Measurements from ENCODE around the gene KRT4. TPM values are rescaled to one million over a fixed set of nuclear protein-coding genes. Genes with fewer than 3 reads are reported as not detected.

KRT4 gene
- total RNA-seq, 1 donor from 2014 or later = 1,276 TPM

DNA sequence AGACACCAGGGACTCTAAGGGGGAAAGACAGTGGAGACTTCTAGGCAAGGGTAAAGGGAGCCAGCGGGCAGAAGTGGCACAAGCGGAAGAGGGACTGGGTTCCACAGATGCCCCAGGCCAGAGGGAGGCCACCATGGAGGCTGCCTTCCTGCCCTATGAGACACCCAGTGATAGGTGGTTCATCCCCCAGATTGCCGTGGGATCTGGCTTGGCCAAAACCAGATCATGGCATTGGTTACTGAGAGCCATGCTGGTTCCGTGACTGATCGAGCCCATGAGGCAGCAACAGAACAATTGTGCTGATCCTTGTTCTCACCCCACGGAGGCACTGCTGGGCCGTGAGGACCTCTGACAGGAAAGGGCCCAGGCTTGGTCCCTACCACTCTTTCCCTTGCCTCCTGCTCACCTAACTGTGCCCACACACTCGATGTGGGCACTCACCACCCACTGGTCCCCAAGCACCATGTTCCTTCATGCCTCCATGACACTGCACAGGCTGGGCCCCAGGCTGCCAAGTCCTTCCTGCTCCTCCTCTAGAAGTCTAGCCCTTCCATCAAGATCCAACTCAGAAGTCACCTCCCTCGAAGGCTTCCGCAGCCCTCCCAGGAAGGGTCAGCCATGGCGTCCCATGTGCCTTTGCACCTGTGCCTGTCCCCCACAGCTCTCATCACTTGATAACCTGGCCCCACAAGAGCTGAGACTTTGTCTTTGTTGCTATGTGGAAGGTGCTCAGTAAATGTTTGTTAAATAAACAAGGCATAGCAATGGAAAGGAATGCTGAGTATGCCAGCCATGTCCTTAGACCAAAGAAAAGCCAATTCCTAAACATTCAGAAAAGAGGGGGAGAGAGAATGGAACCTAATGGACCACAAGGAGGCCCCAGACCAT lies 12.9 kb upstream of the KRT4 start:
- TF ChIP-seq CTCF (conservative IDR thresholded peaks at IDR 0.05) = no peak
- H3K4me1 Mint-ChIP-seq (ENCODE audit: unreplicated experiment) = no peaks in the 10 kb centered on the region
- H3K9me3 Mint-ChIP-seq = no peaks in the 10 kb centered on the region
- H3K27me3 Mint-ChIP-seq = peaks cover 18% of the 10 kb centered on the region
- H3K4me3 Mint-ChIP-seq = no peak overlapping the region
- H3K27ac Mint-ChIP-seq = no peak overlapping the region
- H3K36me3 Mint-ChIP-seq = no peaks in the 10 kb centered on the region
- no peak for DNase-seq (ENCODE audit: extremely low spot score, unreplicated experiment)

DNA sequence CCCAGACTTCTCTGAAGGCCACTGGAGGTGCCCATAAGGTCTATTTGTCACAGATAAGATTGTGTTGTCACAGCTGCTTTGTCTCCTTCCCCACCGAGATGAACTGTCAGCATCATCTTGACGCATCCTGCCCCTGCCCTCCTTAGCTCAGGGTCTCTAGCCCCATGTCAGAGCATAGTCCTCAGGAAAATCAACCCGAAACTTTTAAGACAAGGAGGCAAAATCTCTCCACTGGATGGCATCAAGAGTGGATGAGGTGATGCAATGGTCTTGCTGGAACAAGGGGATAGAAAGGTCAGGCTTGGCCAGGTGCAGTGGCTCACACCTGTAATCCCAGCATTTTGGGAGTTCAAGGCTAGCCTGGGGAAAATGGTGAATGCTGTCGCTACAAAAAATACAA lies 12.0 kb upstream of the KRT4 start:
- DNase-seq (ENCODE audit: extremely low spot score, unreplicated experiment) = no peak
- Mint-ChIP-seq H3K36me3 (no peaks in the 10 kb centered on the region), H3K9me3 (no peaks in the 10 kb centered on the region), H3K27ac (no peak overlapping the region), H3K4me1 (ENCODE audit: unreplicated experiment) (peaks cover 4% of the 10 kb centered on the region), H3K4me3 (no peak overlapping the region), H3K27me3 (peaks cover 21% of the 10 kb centered on the region)
- TF ChIP-seq CTCF (conservative IDR thresholded peaks at IDR 0.05) = no peak

- DNase-seq (ENCODE audit: extremely low spot score, unreplicated experiment) = no peak
- no peaks in the 10 kb centered on the region for H3K9me3 Mint-ChIP-seq
- no peaks in the 10 kb centered on the region for H3K36me3 Mint-ChIP-seq
- H3K4me1 Mint-ChIP-seq (ENCODE audit: unreplicated experiment) = peaks cover 11% of the 10 kb centered on the region
- peaks cover 25% of the 10 kb centered on the region for H3K27me3 Mint-ChIP-seq
- TF ChIP-seq CTCF (conservative IDR thresholded peaks at IDR 0.05) = no peak
- H3K27ac Mint-ChIP-seq = no peak overlapping the region
- no peak overlapping the region for H3K4me3 Mint-ChIP-seq
These were observed 11.0 kb upstream of the KRT4 start for GRCh38 chr12:52824741-52825410.

- Mint-ChIP-seq H3K4me3 (no peak overlapping the region), H3K36me3 (no peaks in the 10 kb centered on the region), H3K27me3 (peaks cover 20% of the 10 kb centered on the region), H3K4me1 (ENCODE audit: unreplicated experiment) (peaks cover 11% of the 10 kb centered on the region), H3K27ac (no peak overlapping the region), H3K9me3 (no peaks in the 10 kb centered on the region)
- no peak for TF ChIP-seq CTCF (conservative IDR thresholded peaks at IDR 0.05)
- DNase-seq (ENCODE audit: extremely low spot score, unreplicated experiment) = no peak
These were observed 10.0 kb upstream of the KRT4 start for GRCh38 chr12:52823761-52824450.

DNA sequence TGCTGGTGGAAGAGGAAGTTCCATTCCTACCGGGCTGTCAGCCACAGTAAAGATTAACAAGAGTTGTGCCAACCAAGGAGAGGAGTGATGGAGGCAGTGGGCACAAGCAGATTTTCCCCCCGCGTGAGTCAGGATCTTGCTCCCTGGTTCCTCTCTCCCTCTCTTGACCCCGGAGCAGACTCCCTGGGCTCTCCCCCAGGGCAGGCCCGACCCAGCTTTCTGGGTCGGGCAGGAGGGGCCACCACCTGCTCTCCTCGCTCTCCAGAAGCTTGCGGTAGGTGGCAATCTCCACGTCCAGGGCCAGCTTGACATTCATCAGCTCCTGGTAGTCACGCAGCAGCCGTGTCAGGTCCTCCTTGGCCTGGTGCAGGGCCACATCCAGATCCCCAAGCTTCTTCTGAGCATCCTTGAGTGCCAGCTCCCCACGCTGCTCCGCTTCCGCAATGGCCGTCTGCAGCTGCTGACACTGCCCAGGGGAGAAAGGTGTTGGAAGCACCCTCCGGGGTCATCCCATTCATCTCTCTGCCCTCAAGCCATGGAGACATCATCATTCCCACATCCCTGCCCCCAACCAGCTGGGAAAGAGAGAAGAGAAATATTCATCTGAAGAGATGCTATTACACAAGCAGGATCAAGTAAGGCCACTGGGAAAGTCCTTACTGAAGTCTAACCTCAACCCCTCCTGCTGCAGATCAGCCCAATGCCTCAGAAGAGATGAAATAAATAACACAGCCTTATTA lies 9.0 kb upstream of the KRT4 start:
- Mint-ChIP-seq H3K27ac (no peak overlapping the region), H3K4me3 (no peak overlapping the region), H3K9me3 (no peaks in the 10 kb centered on the region), H3K27me3 (peaks cover 21% of the 10 kb centered on the region), H3K36me3 (no peaks in the 10 kb centered on the region), H3K4me1 (ENCODE audit: unreplicated experiment) (peaks cover 15% of the 10 kb centered on the region)
- TF ChIP-seq CTCF (conservative IDR thresholded peaks at IDR 0.05) = no peak
- DNase-seq (ENCODE audit: extremely low spot score, unreplicated experiment) = no peak
